Upper lobe of right lung (tissue), 1 donor: Measurements from ENCODE around the gene DAZAP2. TPM values are rescaled to one million over a fixed set of nuclear protein-coding genes. Genes with fewer than 3 reads are reported as not detected.
"Not testable (repeated sequence)": the region's sequence is repeated elsewhere in the genome, so short reads cannot be mapped to it uniquely, and the experiment has no call there.

ENCODE experiments used
- ATAC-seq: fragments of 200-7000 bp; cut with Tn5 transposase; one replicate; pipeline ENCODE4 v1.9.1; 2020; ENCODE audit warnings: mild to moderate bottlenecking, moderate library complexity
- DNase-seq: peaks from one replicate; pipeline ENCODE4 v3.0.0-alpha.2; 2020
- H3K27ac ChIP-seq: fragments of 200-600 bp; one replicate; pipeline ENCODE4 v1.8.0; 2022
- H3K27me3 ChIP-seq: fragments of 200-600 bp; one replicate; pipeline ENCODE4 v1.8.0; 2022; ENCODE audit warnings: mild to moderate bottlenecking
- H3K36me3 ChIP-seq: fragments of 200-600 bp; one replicate; pipeline ENCODE4 v1.8.0; 2022
- H3K4me1 ChIP-seq: fragments of 200-600 bp; one replicate; pipeline ENCODE4 v1.8.0; 2022
- H3K4me3 ChIP-seq: fragments of 200-600 bp; one replicate; pipeline ENCODE4 v1.8.0; 2022; ENCODE audit warnings: mild to moderate bottlenecking
- H3K9me3 ChIP-seq: fragments of 200-600 bp; one replicate; pipeline ENCODE4 v1.8.0; 2022
- intact Hi-C: fragments of 100-400 bp; cut with DNase I; formaldehyde crosslinking; loops from one replicate; pipeline ENCODE4 v1.11.0; 2022
- total RNA-seq: library from RNA; stranded (reverse); fragmentation: NEBNext Ultra II Directional; extraction: Animal tissue kit (Norgen Biotek cat#: 25700); gene quantifications from one replicate; pipeline ENCODE4 v1.2.1, GENCODE V29; 2021
- TF ChIP-seq, protein P1 (sequence below): fragments of 200-600 bp; IDR thresholded peaks from one replicate; pipeline ENCODE4 v1.8.0; 2022; ENCODE audit warnings: antibody characterized with exemption
- donor health status: DM: no; HTN: yes; CAD: no; lungs with severe emphysema.

DAZAP2 gene
- total RNA-seq, 1 donor from 2014 or later, result 244 TPM

DNA sequence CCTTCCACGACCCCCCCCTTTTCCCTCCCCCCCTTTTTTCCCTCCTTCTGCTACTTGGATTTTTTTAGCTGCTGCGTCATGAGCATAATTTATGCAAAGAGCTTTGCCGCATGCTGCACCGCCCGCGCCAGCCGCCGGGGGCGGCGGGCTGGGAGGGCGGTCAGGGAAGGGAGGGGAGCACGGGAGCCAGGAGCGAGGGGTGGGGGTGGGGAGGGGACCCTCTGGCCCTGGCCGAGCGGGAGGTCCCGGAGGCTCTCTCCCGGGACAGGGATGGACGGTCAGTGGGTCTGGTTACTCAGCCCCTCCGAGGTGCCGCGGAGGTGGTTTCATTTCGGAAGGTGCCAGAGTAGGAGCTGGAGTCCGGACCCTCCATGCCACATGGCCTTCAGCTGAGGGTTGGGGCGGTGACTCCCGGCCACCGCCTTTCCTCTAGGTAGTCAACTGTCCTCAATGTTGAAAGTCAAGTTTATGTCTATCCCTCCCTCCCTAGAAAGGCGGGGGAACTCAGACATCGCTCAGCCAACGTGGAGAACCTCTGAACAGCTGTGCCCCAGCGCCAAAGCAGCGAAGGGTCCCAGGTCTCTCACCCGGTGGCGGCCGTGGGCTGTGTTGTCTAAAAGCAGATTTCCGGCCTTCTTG is 20.5 kb upstream of the DAZAP2 start, which contains the start of gene POU6F1:
TSS of gene POU6F1 (minus strand) at position 95 of the 639 bp plus-strand sequence. CDS start 11,226 bp downstream, outside the sequence.
- DNase-seq, result peak; percentile 90
- intact Hi-C loops, result no loop called here
- H3K36me3 ChIP-seq, result no peaks in the 10 kb centered on the region
- peaks cover 15% of the 10 kb centered on the region for H3K4me1 ChIP-seq
- peak within 1 kb of the TSS; percentile 89 for H3K4me3 ChIP-seq
- TF ChIP-seq, protein P1, sequence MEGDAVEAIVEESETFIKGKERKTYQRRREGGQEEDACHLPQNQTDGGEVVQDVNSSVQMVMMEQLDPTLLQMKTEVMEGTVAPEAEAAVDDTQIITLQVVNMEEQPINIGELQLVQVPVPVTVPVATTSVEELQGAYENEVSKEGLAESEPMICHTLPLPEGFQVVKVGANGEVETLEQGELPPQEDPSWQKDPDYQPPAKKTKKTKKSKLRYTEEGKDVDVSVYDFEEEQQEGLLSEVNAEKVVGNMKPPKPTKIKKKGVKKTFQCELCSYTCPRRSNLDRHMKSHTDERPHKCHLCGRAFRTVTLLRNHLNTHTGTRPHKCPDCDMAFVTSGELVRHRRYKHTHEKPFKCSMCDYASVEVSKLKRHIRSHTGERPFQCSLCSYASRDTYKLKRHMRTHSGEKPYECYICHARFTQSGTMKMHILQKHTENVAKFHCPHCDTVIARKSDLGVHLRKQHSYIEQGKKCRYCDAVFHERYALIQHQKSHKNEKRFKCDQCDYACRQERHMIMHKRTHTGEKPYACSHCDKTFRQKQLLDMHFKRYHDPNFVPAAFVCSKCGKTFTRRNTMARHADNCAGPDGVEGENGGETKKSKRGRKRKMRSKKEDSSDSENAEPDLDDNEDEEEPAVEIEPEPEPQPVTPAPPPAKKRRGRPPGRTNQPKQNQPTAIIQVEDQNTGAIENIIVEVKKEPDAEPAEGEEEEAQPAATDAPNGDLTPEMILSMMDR, result peak; percentile 65
- H3K9me3 ChIP-seq, result no peaks in the 10 kb centered on the region
- H3K27ac ChIP-seq, result peak within 1 kb of the TSS; percentile 97
- ATAC-seq, result peak; percentile 91
- no peaks in the 10 kb centered on the region for H3K27me3 ChIP-seq

DNA sequence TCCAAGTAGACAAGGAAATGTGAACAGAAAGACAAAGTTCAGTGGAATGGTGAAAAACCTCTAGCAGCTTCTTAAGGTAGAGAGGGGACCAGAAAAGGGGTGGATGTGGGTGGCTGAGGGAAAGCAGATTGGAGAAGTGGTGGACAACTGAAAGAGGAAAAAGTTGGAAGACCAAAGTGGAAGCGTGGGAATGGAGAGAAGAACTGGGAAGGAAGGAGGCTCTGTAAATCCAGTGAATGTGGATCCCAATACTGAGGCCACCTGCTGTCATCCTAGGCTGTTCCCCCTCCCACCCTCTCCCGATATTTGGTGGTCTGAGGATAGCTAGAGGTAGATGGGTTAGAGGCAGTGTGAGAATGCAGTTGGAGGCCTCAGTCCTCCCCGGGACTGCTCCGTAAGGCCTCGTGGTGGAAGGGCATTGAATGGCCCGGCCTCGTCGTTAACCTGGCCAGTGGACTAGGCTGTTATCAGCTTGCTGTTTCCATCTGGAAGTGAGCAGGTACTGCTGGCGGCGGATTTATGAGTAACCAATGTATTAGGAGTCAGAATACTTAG is 19.9 kb upstream of the DAZAP2 start:
- no peaks in the 10 kb centered on the region for H3K36me3 ChIP-seq
- H3K27ac ChIP-seq, result peak overlapping the region; percentile 97
- no peaks in the 10 kb centered on the region for H3K9me3 ChIP-seq
- intact Hi-C loops, result no loop called here
- DNase-seq (no peak), ATAC-seq (peak; percentile 21)
- peak overlapping the region; percentile 89 for H3K4me3 ChIP-seq
- no peaks in the 10 kb centered on the region for H3K27me3 ChIP-seq
- H3K4me1 ChIP-seq, result peaks cover 15% of the 10 kb centered on the region
- TF ChIP-seq, protein P1, result no peak

DNA sequence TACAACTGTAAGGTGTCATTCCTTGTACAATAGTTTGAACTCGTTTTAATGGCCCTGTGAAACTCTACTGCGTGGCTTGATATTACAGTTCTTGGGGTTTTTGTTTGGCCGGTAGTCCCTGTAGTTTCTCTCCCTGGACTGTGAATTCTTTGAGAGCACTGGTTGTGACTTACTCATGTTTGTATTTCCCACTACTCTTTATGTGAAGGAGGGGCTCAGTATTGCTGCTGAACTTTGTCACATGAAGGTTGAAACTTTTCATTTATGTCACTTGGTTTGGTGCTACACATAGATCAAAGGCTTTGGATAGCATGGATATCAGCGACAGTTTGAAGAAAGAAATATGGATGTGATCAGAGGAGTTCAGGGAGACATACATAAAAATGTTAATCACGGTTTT is 19.3 kb upstream of the DAZAP2 start:
- ATAC-seq (no peak), DNase-seq (no peak)
- Histone ChIP-seq H3K4me1 (peaks cover 15% of the 10 kb centered on the region), H3K9me3 (no peaks in the 10 kb centered on the region), H3K4me3 (peak overlapping the region; percentile 89), H3K27me3 (no peaks in the 10 kb centered on the region), H3K36me3 (no peaks in the 10 kb centered on the region), H3K27ac (peak overlapping the region; percentile 97)
- TF ChIP-seq, protein P1, result no peak
- intact Hi-C loops, result no loop called here

DNA sequence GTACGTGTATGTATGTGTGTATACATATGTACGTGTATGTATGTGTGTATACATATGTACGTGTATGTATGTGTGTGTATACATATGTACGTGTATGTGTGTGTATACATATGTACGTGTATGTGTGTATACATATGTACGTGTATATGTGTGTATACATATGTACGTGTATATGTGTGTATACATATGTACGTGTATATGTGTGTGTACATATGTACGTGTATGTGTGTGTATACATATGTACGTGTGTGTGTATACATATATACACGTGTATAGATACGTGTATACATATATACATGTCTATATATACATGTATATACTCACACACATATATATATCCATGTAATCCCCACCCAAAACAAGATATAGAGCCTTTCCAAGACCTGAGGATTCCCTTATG is 18.8 kb upstream of the DAZAP2 start:
- intact Hi-C loops, DNase-seq: not testable (repeated sequence)

DNA sequence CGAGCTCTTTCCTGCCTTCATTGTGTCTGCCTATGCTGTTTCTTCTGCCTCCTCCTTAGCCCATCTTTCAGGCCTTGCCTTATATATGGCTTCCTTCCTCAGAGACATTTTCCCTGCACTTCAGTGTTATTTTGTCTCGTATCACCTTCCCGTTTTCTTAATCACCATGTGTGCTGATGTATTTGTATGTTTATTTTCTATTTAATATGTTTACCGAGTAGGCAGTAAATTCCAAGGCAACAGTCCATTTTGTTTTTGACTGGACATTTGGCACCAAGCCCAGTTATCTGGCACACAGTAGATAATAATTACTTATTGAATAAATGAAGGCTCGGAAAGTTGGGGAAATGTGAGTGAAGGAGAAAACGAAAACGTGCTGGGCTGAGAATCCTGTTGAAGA is 16.2 kb upstream of the DAZAP2 start:
- no peak for DNase-seq
- TF ChIP-seq, protein P1, result no peak
- Histone ChIP-seq H3K27me3 (no peaks in the 10 kb centered on the region), H3K36me3 (no peaks in the 10 kb centered on the region), H3K4me3 (peak overlapping the region; percentile 4), H3K27ac (no peak overlapping the region), H3K4me1 (peaks cover 8% of the 10 kb centered on the region), H3K9me3 (no peaks in the 10 kb centered on the region)
- intact Hi-C loops, result no loop called here
- ATAC-seq, result no peak

More for the DNA sequence above, 18.8 kb upstream of the DAZAP2 start:
- not testable (repeated sequence) for H3K4me3 ChIP-seq, H3K27ac ChIP-seq, H3K9me3 ChIP-seq, H3K36me3 ChIP-seq, H3K27me3 ChIP-seq, ATAC-seq
- peaks cover 15% of the 10 kb centered on the region for H3K4me1 ChIP-seq

DNA sequence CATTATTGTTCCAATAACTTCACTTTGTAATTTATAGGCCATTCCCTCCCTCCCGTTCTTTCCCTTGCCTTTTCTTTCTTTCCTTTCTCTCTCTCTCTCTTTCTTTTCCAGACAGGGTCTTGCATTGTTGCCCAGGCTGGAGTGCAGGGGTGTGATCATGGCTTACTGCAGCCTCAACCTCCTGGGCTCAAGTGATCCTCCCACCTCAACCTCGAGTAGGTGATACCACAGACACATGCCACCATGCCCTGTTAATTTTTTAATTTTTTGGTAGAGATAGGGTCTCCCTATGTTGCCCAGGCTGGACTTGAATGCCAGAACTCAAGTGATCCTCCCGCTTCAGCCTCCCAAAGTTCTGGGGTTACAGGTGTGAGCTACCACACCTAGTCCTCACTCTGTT is 14.0 kb upstream of the DAZAP2 start:
- intact Hi-C loops, result no loop called here

More for the DNA sequence above, 14.0 kb upstream of the DAZAP2 start:
- DNase-seq (no peak), ATAC-seq (no peak)
- H3K4me3 ChIP-seq, result no peak overlapping the region
- no peak overlapping the region for H3K27ac ChIP-seq
- no peaks in the 10 kb centered on the region for H3K36me3 ChIP-seq
- no peaks in the 10 kb centered on the region for H3K4me1 ChIP-seq
- no peaks in the 10 kb centered on the region for H3K27me3 ChIP-seq
- TF ChIP-seq, protein P1, result no peak
- H3K9me3 ChIP-seq, result no peaks in the 10 kb centered on the region
